ENCODE results near the gene PIGR.

PIGR gene

DNA sequence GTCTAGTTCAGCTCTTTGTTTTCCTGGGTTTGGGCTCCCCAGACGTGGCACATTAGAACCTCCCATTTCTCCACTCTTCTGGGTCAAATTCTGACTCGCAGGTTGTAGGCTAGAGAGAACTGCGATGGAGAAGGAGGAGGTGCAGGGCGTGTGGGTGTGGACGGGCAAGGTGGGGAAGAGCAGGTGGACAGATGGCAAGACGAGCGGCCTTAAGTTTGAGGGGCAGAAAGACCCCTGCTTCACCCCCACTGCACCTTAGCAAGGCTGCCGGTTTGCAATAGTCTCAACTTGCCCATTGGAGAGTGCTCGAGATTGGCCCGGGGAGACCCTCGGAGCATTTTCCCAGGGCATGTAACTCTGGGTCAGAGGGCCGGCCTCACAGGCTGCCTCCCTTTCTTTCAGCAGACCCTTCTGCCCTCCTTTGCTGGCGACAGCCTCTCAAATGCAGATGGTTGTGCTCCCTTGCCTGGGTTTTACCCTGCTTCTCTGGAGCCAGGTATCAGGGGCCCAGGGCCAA lies 47.3 kb downstream of the PIGR start:
- Histone ChIP-seq H3K27me3 (ENCODE audit: insufficient read depth, low read length, poor library complexity) (no peaks in the 10 kb centered on the region), H3K4me2 (ENCODE audit: insufficient read depth, low read length) (no peak overlapping the region)

DNA sequence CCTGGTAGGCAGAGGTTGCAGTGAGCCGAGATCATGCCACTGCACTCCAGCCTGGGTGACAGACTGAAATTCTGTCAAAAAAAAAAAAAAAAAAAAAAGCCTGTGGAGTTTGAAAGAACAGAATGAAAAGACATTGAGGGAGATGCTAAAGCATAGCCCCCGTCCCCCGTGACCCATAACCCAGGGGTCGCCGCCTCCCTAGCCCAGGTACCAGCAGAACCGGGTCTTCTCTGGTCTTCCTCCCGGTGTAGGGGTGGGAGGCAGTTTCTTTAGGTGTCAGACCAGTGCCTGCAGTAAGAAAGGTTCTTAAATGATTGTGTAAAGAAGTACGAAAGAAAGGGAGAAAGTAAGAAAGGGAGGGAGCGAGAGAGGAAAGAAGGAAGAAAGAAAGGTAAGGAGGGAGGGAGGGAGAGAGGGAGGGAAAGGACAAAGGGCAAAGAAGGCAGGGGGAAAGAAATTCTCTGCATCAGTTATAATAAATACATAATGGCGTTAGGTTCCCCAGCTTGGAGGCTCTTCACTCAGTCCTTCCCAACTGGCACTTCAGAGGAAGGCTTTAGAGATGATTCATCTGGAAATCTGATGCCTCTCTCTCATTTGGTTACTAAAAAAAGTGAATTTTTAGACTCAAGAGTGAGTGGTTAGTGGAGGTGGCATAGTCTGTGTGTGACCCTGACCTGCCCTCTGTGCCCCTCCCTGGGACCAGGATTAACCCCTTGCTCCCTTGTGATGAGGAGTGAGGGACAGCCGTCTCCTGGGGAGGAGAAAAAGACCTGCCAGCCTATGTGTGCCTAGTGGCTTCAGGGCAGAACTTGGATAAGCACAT lies 48.0 kb downstream of the PIGR start:
- Histone ChIP-seq H3K4me3 (ENCODE audit: low read depth in 1 of 2, low read length in 2 of 2) (no peak overlapping the region), H2AFZ (ENCODE audit: low read depth, low read length) (no peak overlapping the region), H3K36me3 (ENCODE audit: insufficient read depth, low read length) (peaks cover under 1% of the 10 kb centered on the region; the same call in 1 of the 2 replicates), H3K9ac (ENCODE audit: low read depth, low read length) (no peak overlapping the region), H3K4me2 (ENCODE audit: insufficient read depth, low read length) (no peak overlapping the region), H3K27me3 (ENCODE audit: insufficient read depth, low read length, poor library complexity) (no peaks in the 10 kb centered on the region), H3K4me1 (ENCODE audit: insufficient read depth, low read length) (no peaks in the 10 kb centered on the region), H3K27ac (ENCODE audit: low read length) (no peak overlapping the region), H3K9me3 (ENCODE audit: insufficient read depth, low read length, severe bottlenecking) (no peaks in the 10 kb centered on the region), H3K79me2 (ENCODE audit: insufficient read depth, low read length) (no peaks in the 10 kb centered on the region), H4K20me1 (ENCODE audit: insufficient read depth, low read length) (no peaks in the 10 kb centered on the region)
- TF ChIP-seq, protein P1, sequence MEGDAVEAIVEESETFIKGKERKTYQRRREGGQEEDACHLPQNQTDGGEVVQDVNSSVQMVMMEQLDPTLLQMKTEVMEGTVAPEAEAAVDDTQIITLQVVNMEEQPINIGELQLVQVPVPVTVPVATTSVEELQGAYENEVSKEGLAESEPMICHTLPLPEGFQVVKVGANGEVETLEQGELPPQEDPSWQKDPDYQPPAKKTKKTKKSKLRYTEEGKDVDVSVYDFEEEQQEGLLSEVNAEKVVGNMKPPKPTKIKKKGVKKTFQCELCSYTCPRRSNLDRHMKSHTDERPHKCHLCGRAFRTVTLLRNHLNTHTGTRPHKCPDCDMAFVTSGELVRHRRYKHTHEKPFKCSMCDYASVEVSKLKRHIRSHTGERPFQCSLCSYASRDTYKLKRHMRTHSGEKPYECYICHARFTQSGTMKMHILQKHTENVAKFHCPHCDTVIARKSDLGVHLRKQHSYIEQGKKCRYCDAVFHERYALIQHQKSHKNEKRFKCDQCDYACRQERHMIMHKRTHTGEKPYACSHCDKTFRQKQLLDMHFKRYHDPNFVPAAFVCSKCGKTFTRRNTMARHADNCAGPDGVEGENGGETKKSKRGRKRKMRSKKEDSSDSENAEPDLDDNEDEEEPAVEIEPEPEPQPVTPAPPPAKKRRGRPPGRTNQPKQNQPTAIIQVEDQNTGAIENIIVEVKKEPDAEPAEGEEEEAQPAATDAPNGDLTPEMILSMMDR (IDR thresholded peaks at IDR 0.05; ENCODE audit: borderline replicate concordance, extremely low read depth, low read length, poor library complexity, severe bottlenecking), result no peak
- TF ChIP-seq EZH2 (IDR thresholded peaks at IDR 0.05; ENCODE audit: borderline replicate concordance, low read depth, low read length, severe bottlenecking), result no peak
- ATAC-seq (ENCODE audit: insufficient read depth, low read depth), result no peak
- no peak for DNase-seq

More for the DNA sequence above, 47.3 kb downstream of the PIGR start:
- no peaks in the 10 kb centered on the region for H4K20me1 ChIP-seq (ENCODE audit: insufficient read depth, low read length)
- H3K36me3 ChIP-seq (ENCODE audit: insufficient read depth, low read length), result peaks cover 7% of the 10 kb centered on the region
- H3K27ac ChIP-seq (ENCODE audit: low read length), result no peak overlapping the region
- H3K79me2 ChIP-seq (ENCODE audit: insufficient read depth, low read length), result no peaks in the 10 kb centered on the region
- H2AFZ ChIP-seq (ENCODE audit: low read depth, low read length), result no peak overlapping the region
- TF ChIP-seq EZH2 (IDR thresholded peaks at IDR 0.05; ENCODE audit: borderline replicate concordance, low read depth, low read length, severe bottlenecking), result no peak
- TF ChIP-seq, protein P1 (IDR thresholded peaks at IDR 0.05; ENCODE audit: borderline replicate concordance, extremely low read depth, low read length, poor library complexity, severe bottlenecking), result no peak
- H3K4me3 ChIP-seq (ENCODE audit: low read depth in 1 of 2, low read length in 2 of 2), result no peak overlapping the region
- H3K9me3 ChIP-seq (ENCODE audit: insufficient read depth, low read length, severe bottlenecking), result no peaks in the 10 kb centered on the region
- DNase-seq (no peak), ATAC-seq (ENCODE audit: insufficient read depth, low read depth) (no peak)
- no peaks in the 10 kb centered on the region for H3K4me1 ChIP-seq (ENCODE audit: insufficient read depth, low read length)
- H3K9ac ChIP-seq (ENCODE audit: low read depth, low read length), result no peak overlapping the region

DNA sequence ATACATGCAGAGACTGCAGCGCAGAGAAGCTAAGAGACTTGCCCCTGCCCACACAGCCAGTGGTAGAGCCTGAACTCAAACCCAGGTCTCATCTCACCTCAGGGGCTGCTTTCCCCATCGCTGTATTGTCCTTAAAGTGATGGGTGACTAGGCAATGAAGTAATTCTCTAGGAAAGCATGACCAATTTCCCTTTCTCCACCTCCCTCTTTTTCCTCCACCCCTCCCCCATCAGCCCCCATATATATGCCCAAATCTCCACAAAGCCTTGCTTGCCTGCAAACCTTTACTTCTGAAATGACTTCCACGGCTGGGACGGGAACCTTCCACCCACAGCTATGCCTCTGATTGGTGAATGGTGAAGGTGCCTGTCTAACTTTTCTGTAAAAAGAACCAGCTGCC lies 49.1 kb downstream of the PIGR start, which contains the start of gene IL24:
TSS of gene IL24 (plus strand) at position 269 of the 400 bp plus-strand sequence. CDS start 390 bp downstream, outside the sequence.
- Histone ChIP-seq H2AFZ (ENCODE audit: low read depth, low read length) (no peak within 1 kb of the TSS), H3K4me1 (ENCODE audit: insufficient read depth, low read length) (no peaks in the 10 kb centered on the region), H3K27ac (ENCODE audit: low read length) (no peak within 1 kb of the TSS), H3K4me3 (ENCODE audit: low read depth in 1 of 2, low read length in 2 of 2) (no peak within 1 kb of the TSS), H3K4me2 (ENCODE audit: insufficient read depth, low read length) (no peak within 1 kb of the TSS), H4K20me1 (ENCODE audit: insufficient read depth, low read length) (no peaks in the 10 kb centered on the region), H3K36me3 (ENCODE audit: insufficient read depth, low read length) (no peaks in the 10 kb centered on the region), H3K79me2 (ENCODE audit: insufficient read depth, low read length) (no peaks in the 10 kb centered on the region), H3K9me3 (ENCODE audit: insufficient read depth, low read length, severe bottlenecking) (no peaks in the 10 kb centered on the region), H3K9ac (ENCODE audit: low read depth, low read length) (no peak within 1 kb of the TSS), H3K27me3 (ENCODE audit: insufficient read depth, low read length, poor library complexity) (no peaks in the 10 kb centered on the region)
- no peak for TF ChIP-seq EZH2 (IDR thresholded peaks at IDR 0.05; ENCODE audit: borderline replicate concordance, low read depth, low read length, severe bottlenecking)
- DNase-seq, result no peak
- no peak for ATAC-seq (ENCODE audit: insufficient read depth, low read depth)

DNA sequence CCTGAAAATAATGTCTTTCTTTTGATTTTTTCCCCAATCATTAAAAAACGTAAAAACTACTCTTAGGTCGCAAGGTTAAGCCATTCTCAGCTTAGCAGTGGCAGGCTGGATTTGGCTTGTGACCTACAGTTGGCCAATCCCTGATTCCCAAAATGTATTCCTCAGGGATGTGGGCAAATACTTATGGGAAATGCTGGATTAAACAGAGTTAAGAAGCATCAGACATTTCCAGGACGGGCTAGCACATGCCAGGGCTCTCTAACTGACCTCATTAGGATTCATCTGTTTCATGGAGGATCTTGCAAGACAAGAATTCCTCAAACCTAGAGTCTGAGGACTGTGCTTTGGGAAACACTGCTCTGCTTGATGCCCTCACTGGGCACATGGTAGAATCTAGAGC lies 50.0 kb downstream of the PIGR start:
- H3K9ac ChIP-seq (ENCODE audit: low read depth, low read length), result no peak overlapping the region
- TF ChIP-seq EZH2 (IDR thresholded peaks at IDR 0.05; ENCODE audit: borderline replicate concordance, low read depth, low read length, severe bottlenecking), result no peak
- H3K9me3 ChIP-seq (ENCODE audit: insufficient read depth, low read length, severe bottlenecking), result no peaks in the 10 kb centered on the region
- no peaks in the 10 kb centered on the region for H3K27me3 ChIP-seq (ENCODE audit: insufficient read depth, low read length, poor library complexity)
- no peak overlapping the region for H3K4me3 ChIP-seq (ENCODE audit: low read depth in 1 of 2, low read length in 2 of 2)
- ATAC-seq (ENCODE audit: insufficient read depth, low read depth) (no peak), DNase-seq (no peak)
- H3K4me1 ChIP-seq (ENCODE audit: insufficient read depth, low read length), result no peaks in the 10 kb centered on the region
- H3K4me2 ChIP-seq (ENCODE audit: insufficient read depth, low read length), result no peak overlapping the region
- H3K36me3 ChIP-seq (ENCODE audit: insufficient read depth, low read length), result no peaks in the 10 kb centered on the region
- H4K20me1 ChIP-seq (ENCODE audit: insufficient read depth, low read length), result no peaks in the 10 kb centered on the region
- no peak overlapping the region for H2AFZ ChIP-seq (ENCODE audit: low read depth, low read length)
- H3K79me2 ChIP-seq (ENCODE audit: insufficient read depth, low read length), result no peaks in the 10 kb centered on the region
- H3K27ac ChIP-seq (ENCODE audit: low read length), result no peak overlapping the region

All from DND-41 (cell line).